ENCODE measurements around the gene TMEM88.

DNA sequence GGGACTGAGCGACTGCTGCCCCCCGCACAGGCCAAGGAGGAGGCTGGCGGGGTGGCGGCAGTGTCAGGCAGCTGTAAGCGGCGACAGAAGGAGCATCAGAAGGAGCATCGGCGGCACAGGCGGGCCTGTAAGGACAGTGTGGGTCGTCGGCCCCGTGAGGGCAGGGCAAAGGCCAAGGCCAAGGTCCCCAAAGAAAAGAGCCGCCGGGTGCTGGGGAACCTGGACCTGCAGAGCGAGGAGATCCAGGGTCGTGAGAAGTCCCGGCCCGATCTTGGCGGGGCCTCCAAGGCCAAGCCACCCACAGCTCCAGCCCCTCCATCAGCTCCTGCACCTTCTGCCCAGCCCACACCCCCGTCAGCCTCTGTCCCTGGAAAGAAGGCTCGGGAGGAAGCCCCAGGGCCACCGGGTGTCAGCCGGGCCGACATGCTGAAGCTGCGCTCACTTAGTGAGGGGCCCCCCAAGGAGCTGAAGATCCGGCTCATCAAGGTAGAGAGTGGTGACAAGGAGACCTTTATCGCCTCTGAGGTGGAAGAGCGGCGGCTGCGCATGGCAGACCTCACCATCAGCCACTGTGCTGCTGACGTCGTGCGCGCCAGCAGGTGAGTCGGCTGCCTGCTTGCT lies 5.6 kb upstream of the TMEM88 start:
- TF ChIP-seq POLR2A (IDR thresholded peaks at IDR 0.05; ENCODE audit: low read depth, low read length) (no peak), POLR2AphosphoS5 (IDR thresholded peaks at IDR 0.05; ENCODE audit: low read depth, low read length) (no peak)

All from GM12892 (cell line).